SHP77 (cell line): ENCODE data around the gene FBXO34.

Experiments used
- DNase-seq, 2 experiments: peaks; one replicate each; lab custom pipeline; 2025; lab: John Stamatoyannopoulos, UW

The FBXO34 gene

GRCh38 chr14:55270832-55271571 lies at the start of gene FBXO34:
Gene FBXO34, plus strand, starts transcription at chr14:55271421. Its CDS starts 78,970 bp downstream, at chr14:55350391.
- peak; percentile 97 to 98 for DNase-seq

GRCh38 chr14:55221968-55222367 lies 49.3 kb upstream of the FBXO34 start:
- DNase-seq, result no peak

- no peak for DNase-seq
Observed at GRCh38 chr14:55223364-55223763, 47.9 kb upstream of the FBXO34 start.

GRCh38 chr14:55228261-55228660 lies 43.0 kb upstream of the FBXO34 start:
- DNase-seq, result no peak

GRCh38 chr14:55233591-55233990 lies 37.6 kb upstream of the FBXO34 start:
- DNase-seq, result no peak

- no peak for DNase-seq
Observed at GRCh38 chr14:55238019-55238680, 33.1 kb upstream of the FBXO34 start.

- no peak for DNase-seq
Observed at GRCh38 chr14:55239320-55239719, 31.9 kb upstream of the FBXO34 start.

- no peak for DNase-seq
Observed at GRCh38 chr14:55240526-55241178, 30.6 kb upstream of the FBXO34 start.

GRCh38 chr14:55241673-55242072 lies 29.5 kb upstream of the FBXO34 start:
- no peak for DNase-seq

- DNase-seq, result no peak
Observed at GRCh38 chr14:55243386-55243785, 27.8 kb upstream of the FBXO34 start.

GRCh38 chr14:55243813-55244212 lies 27.4 kb upstream of the FBXO34 start:
- no peak for DNase-seq

- DNase-seq, result no peak
Observed at GRCh38 chr14:55245657-55246268, 25.5 kb upstream of the FBXO34 start.

- no peak for DNase-seq
Observed at GRCh38 chr14:55248411-55248810, 22.8 kb upstream of the FBXO34 start.

- no peak for DNase-seq
Observed at GRCh38 chr14:55249423-55249822, 21.8 kb upstream of the FBXO34 start.

- DNase-seq, result no peak
Observed at GRCh38 chr14:55253276-55253675, 17.9 kb upstream of the FBXO34 start.

GRCh38 chr14:55254581-55254980 lies 16.6 kb upstream of the FBXO34 start:
- DNase-seq, result no peak

- DNase-seq, result no peak
Observed at GRCh38 chr14:55255979-55256378, 15.2 kb upstream of the FBXO34 start.

GRCh38 chr14:55256586-55256985 lies 14.6 kb upstream of the FBXO34 start:
- DNase-seq, result no peak

- DNase-seq, result no peak
Observed at GRCh38 chr14:55265197-55265596, 6.0 kb upstream of the FBXO34 start.

GRCh38 chr14:55267820-55268219 lies 3.4 kb upstream of the FBXO34 start:
- no peak for DNase-seq

- DNase-seq, result peak; percentile 62 to 76
Observed at GRCh38 chr14:55271572-55272298, 514 bp downstream of the FBXO34 start.

GRCh38 chr14:55272387-55272786 lies 1.2 kb downstream of the FBXO34 start:
- DNase-seq, result no peak
